ENCODE data around the gene PRKAR1B.

The PRKAR1B gene

GRCh38 chr7:540997-541396 is 186.1 kb downstream of the PRKAR1B start:
- TF ChIP-seq CTCF (IDR thresholded peaks at IDR 0.05; ENCODE audit: low read depth, low read length), result no peak
- no peak for DNase-seq (ENCODE audit: low read depth in 2 of 2)
- no peak overlapping the region for H3K4me3 ChIP-seq (replicated peaks in 1 of 2; ENCODE audit: low read depth in 2 of 2, low read length in 2 of 2)

DNA sequence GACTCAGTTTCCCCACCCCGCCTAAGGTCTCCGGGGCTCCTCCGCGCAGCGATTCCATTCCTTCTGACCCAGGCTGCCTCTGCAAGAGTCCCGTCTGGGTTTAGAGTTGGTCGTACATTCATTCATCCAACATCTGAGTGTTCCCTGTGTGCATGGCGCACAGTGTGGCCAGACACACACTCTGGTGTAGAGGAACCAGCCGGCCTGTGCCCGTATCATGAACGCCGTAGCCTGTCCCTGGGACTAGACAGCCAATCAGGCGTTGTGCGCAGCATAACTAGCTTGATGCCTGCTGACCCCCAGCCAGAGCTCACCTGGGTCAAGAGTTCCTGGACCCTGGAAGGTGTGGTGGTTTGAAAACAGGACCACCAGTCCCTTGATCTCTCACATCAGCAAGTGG is 186.5 kb downstream of the PRKAR1B start:
- no peak overlapping the region for H3K4me3 ChIP-seq (replicated peaks in 1 of 2; ENCODE audit: low read depth in 2 of 2, low read length in 2 of 2)
- TF ChIP-seq CTCF (IDR thresholded peaks at IDR 0.05; ENCODE audit: low read depth, low read length), result no peak
- DNase-seq (ENCODE audit: low read depth in 2 of 2), result no peak

GRCh38 chr7:539731-540411 is 187.2 kb downstream of the PRKAR1B start:
- no peak for TF ChIP-seq CTCF (IDR thresholded peaks at IDR 0.05; ENCODE audit: low read depth, low read length)
- DNase-seq (ENCODE audit: low read depth in 2 of 2), result peak; percentile 14 to 56

GRCh38 chr7:538764-539685 is 188.1 kb downstream of the PRKAR1B start:
- no peak for TF ChIP-seq CTCF (IDR thresholded peaks at IDR 0.05; ENCODE audit: low read depth, low read length)
- DNase-seq (ENCODE audit: low read depth in 2 of 2), result no peak
- H3K4me3 ChIP-seq (replicated peaks in 1 of 2; ENCODE audit: low read depth in 2 of 2, low read length in 2 of 2), result no peak overlapping the region

More at GRCh38 chr7:539731-540411, 187.2 kb downstream of the PRKAR1B start:
- no peak overlapping the region for H3K4me3 ChIP-seq (replicated peaks in 1 of 2; ENCODE audit: low read depth in 2 of 2, low read length in 2 of 2)

DNA sequence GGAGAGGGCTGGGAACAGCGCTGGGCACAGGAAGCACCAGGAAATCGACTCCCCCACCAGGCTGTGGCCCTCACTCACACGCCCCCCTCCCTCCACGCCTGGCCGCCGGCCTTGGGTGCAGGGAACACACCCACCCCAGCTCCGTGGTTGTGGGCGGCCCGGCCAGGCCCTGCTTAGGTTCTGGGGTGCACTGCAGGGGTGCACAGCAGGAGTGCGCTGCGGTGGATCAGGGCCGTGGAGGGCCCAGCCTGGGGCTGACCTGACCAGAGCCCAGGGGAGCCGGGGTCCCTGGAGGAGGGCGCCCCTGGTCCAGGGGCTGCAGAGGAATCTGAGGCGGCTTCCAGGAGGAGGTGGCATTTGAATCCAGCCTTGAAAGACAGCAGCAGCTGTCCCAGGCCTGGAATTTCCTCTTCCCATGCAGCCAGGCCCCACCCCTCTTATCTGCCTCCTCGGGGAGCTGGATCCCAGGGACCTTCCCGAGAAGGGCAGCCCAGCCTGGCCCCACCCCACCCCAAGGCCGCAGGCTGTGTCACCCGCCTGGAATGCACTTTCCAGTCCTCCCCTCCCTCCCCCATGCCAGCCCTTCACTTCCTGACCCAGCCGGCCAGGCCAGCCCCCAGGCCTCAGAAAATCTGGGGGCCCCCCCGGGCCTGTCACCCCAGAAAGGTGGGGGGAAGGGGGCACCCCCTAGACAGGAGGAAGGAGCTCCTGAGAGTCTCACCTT is 189.0 kb downstream of the PRKAR1B start:
- no peak overlapping the region for H3K4me3 ChIP-seq (replicated peaks in 1 of 2; ENCODE audit: low read depth in 2 of 2, low read length in 2 of 2)
- no peak for TF ChIP-seq CTCF (IDR thresholded peaks at IDR 0.05; ENCODE audit: low read depth, low read length)
- DNase-seq (ENCODE audit: low read depth in 2 of 2), result peak; percentile 84 to 88

GRCh38 chr7:536231-536630 is 190.8 kb downstream of the PRKAR1B start:
- TF ChIP-seq CTCF (IDR thresholded peaks at IDR 0.05; ENCODE audit: low read depth, low read length), result no peak
- no peak for DNase-seq (ENCODE audit: low read depth in 2 of 2)
- H3K4me3 ChIP-seq (replicated peaks in 1 of 2; ENCODE audit: low read depth in 2 of 2, low read length in 2 of 2), result no peak overlapping the region
